Muscle of leg (tissue), 11 donors: Measurements from ENCODE around the gene TWIST2. TPM values are rescaled to one million over a fixed set of nuclear protein-coding genes. Genes with fewer than 3 reads are reported as not detected.

ENCODE experiments used
- DNase-seq: peaks from one replicate; pipeline ENCODE4 v3.0.0; 2013
- H3K27ac ChIP-seq: one replicate; pipeline ENCODE4 v1.5.1; 2013; ENCODE audit warnings: mild to moderate bottlenecking, low read length, control low read depth
- H3K27me3 ChIP-seq: one replicate; pipeline ENCODE4 v1.6.1; 2013; ENCODE audit warnings: low read length; ENCODE audit not compliant: control insufficient read depth, insufficient read depth
- H3K36me3 ChIP-seq: one replicate; pipeline ENCODE4 v1.6.1; 2013; ENCODE audit warnings: low read length; ENCODE audit not compliant: control insufficient read depth, insufficient read depth
- H3K4me1 ChIP-seq: one replicate; pipeline ENCODE4 v1.6.1; 2013; ENCODE audit warnings: low read length; ENCODE audit not compliant: control insufficient read depth, insufficient read depth
- H3K4me3 ChIP-seq: one replicate; pipeline ENCODE4 v1.5.1; 2013; ENCODE audit warnings: low read length, control low read depth
- H3K9me3 ChIP-seq: replicated peaks from 2 replicates; pipeline ENCODE4 v1.6.1; 2013; ENCODE audit warnings: low read depth, low read length; ENCODE audit not compliant: control insufficient read depth
- WGBS: methylation state at CpG from one replicate; pipeline ENCODE4 v1.1.5; 2013; ENCODE audit warnings: missing lambda C conversion rate; ENCODE audit not compliant: insufficient coverage; 5-methylcytosine and 5-hydroxymethylcytosine counted together
- polyA plus RNA-seq, 8 donors: library from polyadenylated mRNA; unstranded; fragments of 120-200 nt; gene quantifications; one replicate each; pipeline versions ENCODE4 v1.2.1 to v1.2.3, GENCODE V29; 2013; ENCODE audit warnings: inconsistent platforms in 1 of 8, low replicate concordance in 1 of 8; ENCODE audit not compliant: insufficient read length in 8 of 8, insufficient read depth in 1 of 8
- total RNA-seq: library from RNA; stranded (reverse); fragments of 120-200 nt; gene quantifications from one replicate; pipeline ENCODE4 v1.2.4, GENCODE V29; 2013

Gene TWIST2
- total and polyA plus RNA-seq, 9 donors = 2.9 to 43.7 (median 6.6) TPM

GRCh38 chr2:238878051-238878735 is 30.3 kb downstream of the TWIST2 start:
- 62% methylated on average over 5 of the region's 8 CpGs for WGBS
- H3K9me3 ChIP-seq = no peaks in the 10 kb centered on the region
- peaks cover 10% of the 10 kb centered on the region for H3K27me3 ChIP-seq

GRCh38 chr2:238879043-238879442 is 31.2 kb downstream of the TWIST2 start:
- Histone ChIP-seq H3K4me3 (no peak overlapping the region), H3K27ac (no peak overlapping the region), H3K4me1 (peaks cover 20% of the 10 kb centered on the region), H3K9me3 (no peaks in the 10 kb centered on the region), H3K27me3 (peaks cover 10% of the 10 kb centered on the region), H3K36me3 (no peaks in the 10 kb centered on the region)
- DNase-seq = no peak
- WGBS = 61% methylated on average over 4 of the region's 6 CpGs

More at GRCh38 chr2:238878051-238878735, 30.3 kb downstream of the TWIST2 start:
- H3K4me1 ChIP-seq = peaks cover 16% of the 10 kb centered on the region
- H3K36me3 ChIP-seq = no peaks in the 10 kb centered on the region
- no peak overlapping the region for H3K4me3 ChIP-seq
- no peak overlapping the region for H3K27ac ChIP-seq
- DNase-seq = no peak

- 96% methylated on average over 2 of the region's 4 CpGs for WGBS
Observed at GRCh38 chr2:238879621-238880377, 31.9 kb downstream of the TWIST2 start.

GRCh38 chr2:238881353-238882081 is 33.6 kb downstream of the TWIST2 start:
- DNase-seq = peak; percentile 54
- H3K27me3 ChIP-seq = peaks cover 6% of the 10 kb centered on the region
- peaks cover 23% of the 10 kb centered on the region for H3K4me1 ChIP-seq
- WGBS = 100% methylated on average over 1 of the region's 7 CpGs
- no peaks in the 10 kb centered on the region for H3K36me3 ChIP-seq
- no peak overlapping the region for H3K4me3 ChIP-seq
- no peaks in the 10 kb centered on the region for H3K9me3 ChIP-seq
- peak overlapping the region; percentile 15 for H3K27ac ChIP-seq

More at GRCh38 chr2:238879621-238880377, 31.9 kb downstream of the TWIST2 start:
- Histone ChIP-seq H3K27ac (no peak overlapping the region), H3K36me3 (no peaks in the 10 kb centered on the region), H3K4me3 (no peak overlapping the region), H3K9me3 (no peaks in the 10 kb centered on the region), H3K4me1 (peaks cover 25% of the 10 kb centered on the region), H3K27me3 (peaks cover 10% of the 10 kb centered on the region)
- DNase-seq = no peak

GRCh38 chr2:238882082-238882755 is 34.3 kb downstream of the TWIST2 start:
- H3K36me3 ChIP-seq = no peaks in the 10 kb centered on the region

GRCh38 chr2:238883421-238883901 is 35.6 kb downstream of the TWIST2 start:
- H3K27me3 ChIP-seq = peaks cover 6% of the 10 kb centered on the region
- H3K36me3 ChIP-seq = no peaks in the 10 kb centered on the region
- H3K27ac ChIP-seq = peak overlapping the region; percentile 53
- H3K9me3 ChIP-seq = no peaks in the 10 kb centered on the region
- peak; percentile 81 for DNase-seq
- H3K4me3 ChIP-seq = no peak overlapping the region
- whole genome bisulfite sequencing = 29% methylated on average over 5 of the region's 9 CpGs
- peaks cover 23% of the 10 kb centered on the region for H3K4me1 ChIP-seq

More at GRCh38 chr2:238882082-238882755, 34.3 kb downstream of the TWIST2 start:
- peaks cover 6% of the 10 kb centered on the region for H3K27me3 ChIP-seq
- peaks cover 23% of the 10 kb centered on the region for H3K4me1 ChIP-seq
- no peaks in the 10 kb centered on the region for H3K9me3 ChIP-seq
- no peak overlapping the region for H3K4me3 ChIP-seq
- peak; percentile 74 for DNase-seq
- H3K27ac ChIP-seq = peak overlapping the region; percentile 53
- WGBS = 67% methylated on average over 1 of the region's 6 CpGs

- Histone ChIP-seq H3K4me3 (no peak overlapping the region), H3K27me3 (peaks cover 6% of the 10 kb centered on the region), H3K4me1 (peaks cover 23% of the 10 kb centered on the region), H3K36me3 (no peaks in the 10 kb centered on the region), H3K27ac (peak overlapping the region; percentile 53), H3K9me3 (no peaks in the 10 kb centered on the region)
- DNase-seq = no peak
- WGBS = 93% methylated on average over 19 of the region's 19 CpGs
Observed at GRCh38 chr2:238884122-238884811, 36.4 kb downstream of the TWIST2 start.

- no peak overlapping the region for H3K4me3 ChIP-seq
- no peak for DNase-seq
- H3K27ac ChIP-seq = no peak overlapping the region
- WGBS = 88% methylated on average over 12 of the region's 14 CpGs
- no peaks in the 10 kb centered on the region for H3K9me3 ChIP-seq
- peaks cover 23% of the 10 kb centered on the region for H3K4me1 ChIP-seq
- no peaks in the 10 kb centered on the region for H3K36me3 ChIP-seq
- H3K27me3 ChIP-seq = peaks cover 6% of the 10 kb centered on the region
Observed at GRCh38 chr2:238884812-238885408, 37.0 kb downstream of the TWIST2 start.
